Measurements from ENCODE around the gene GOSR1. TPM values are rescaled to one million over a fixed set of nuclear protein-coding genes. Genes with fewer than 3 reads are reported as not detected.
"Not testable (repeated sequence)": the region's sequence is repeated elsewhere in the genome, so short reads cannot be mapped to it uniquely, and the experiment has no call there.

GOSR1 gene
- polyA plus RNA-seq, 10 donors = 23.2 to 32.7 (median 28.3) TPM

GRCh38 chr17:30495586-30495985 is 18.4 kb downstream of the GOSR1 start:
- no peak for DNase-seq

DNA sequence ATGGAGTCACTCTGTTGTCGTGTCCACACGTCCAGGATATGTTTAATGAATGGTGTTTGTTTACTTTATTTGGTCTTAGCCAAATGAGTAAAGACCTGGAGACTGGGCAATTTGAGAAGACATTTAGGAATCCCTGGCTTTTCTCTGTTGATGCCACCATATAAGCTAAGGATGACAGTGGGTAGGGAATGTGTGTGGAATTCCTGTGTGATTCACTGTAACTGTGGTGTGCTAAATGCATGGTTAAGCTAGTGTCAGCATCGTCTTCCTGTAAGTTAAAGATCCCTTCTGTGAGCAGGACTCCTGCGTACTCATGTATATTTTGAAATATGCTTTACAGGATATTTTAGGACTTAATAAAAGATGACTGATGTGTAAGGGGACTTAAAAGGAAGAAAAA is 26.4 kb downstream of the GOSR1 start:
- no peak for DNase-seq

DNA sequence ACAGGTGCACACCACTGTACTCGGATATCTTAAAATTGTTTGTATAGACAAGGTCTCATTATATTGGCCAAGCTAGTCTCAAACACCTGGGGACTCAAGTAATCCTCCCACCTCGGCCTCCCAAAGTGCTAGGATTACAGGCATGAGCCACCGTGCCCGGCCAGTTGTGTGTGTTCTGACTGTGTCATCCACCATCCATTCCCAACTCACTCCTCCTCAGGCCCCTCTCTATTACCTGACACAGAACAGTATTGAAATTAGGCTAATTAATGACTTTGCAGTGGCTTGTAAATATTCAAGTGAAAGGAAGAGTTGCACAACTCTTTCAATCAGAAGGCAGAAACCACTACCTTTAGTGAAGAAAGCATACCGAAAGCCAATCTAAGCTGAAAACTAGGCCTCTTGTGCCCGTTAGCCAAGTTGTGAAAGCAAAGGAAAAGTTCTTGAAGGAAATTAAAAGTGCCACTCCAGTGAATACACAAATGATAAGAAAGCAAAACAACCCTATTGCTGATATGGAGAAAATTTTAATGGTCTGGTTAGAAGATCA is 28.7 kb downstream of the GOSR1 start:
- no peak for DNase-seq

- DNase-seq = no peak
Measured at GRCh38 chr17:30506481-30506880, 29.3 kb downstream of the GOSR1 start.

GRCh38 chr17:30513346-30513745 is 36.1 kb downstream of the GOSR1 start:
- DNase-seq = peak in 1 of 3 donors; percentile 8

DNA sequence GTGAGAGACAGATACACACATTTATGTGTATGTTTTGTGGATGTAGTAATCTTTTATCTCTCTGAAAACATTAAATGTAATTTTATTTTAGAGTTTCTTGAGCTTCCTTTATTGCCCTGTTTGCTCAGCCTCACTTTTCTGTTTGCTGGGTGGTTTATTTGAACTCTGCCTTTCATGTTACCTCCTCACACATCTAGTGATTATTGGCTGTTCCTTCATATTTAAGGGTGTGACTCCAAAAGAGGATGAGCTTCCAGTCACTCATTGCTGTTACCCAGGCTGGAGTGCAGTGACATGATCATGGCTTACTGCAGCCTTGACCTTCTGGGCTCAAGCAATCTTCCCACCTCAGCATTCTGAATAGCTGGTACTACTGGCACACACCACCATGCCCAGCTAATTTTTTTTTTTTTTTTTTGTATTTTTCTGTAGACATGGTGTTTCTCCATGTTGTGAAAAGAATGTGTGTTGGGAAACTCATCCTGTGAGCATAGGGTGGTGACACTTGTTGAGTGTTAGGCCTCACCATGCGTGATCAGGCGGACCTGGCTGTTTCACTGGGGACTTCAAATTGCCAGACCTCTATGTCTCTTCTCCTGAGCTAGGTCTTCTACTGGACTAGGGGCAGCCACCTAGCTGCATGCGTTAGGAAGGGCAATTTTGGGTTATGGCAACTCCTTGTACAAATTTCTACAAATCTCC is 37.8 kb downstream of the GOSR1 start:
- no peak for DNase-seq

- DNase-seq = no peak
Measured at GRCh38 chr17:30517786-30518185, 40.6 kb downstream of the GOSR1 start.

GRCh38 chr17:30519166-30519565 is 42.0 kb downstream of the GOSR1 start:
- DNase-seq = peak in 1 of 3 donors; percentile 21

- DNase-seq = peak; percentile 82 to 90 (median 84)
Measured at GRCh38 chr17:30519707-30520106, 42.5 kb downstream of the GOSR1 start.

DNA sequence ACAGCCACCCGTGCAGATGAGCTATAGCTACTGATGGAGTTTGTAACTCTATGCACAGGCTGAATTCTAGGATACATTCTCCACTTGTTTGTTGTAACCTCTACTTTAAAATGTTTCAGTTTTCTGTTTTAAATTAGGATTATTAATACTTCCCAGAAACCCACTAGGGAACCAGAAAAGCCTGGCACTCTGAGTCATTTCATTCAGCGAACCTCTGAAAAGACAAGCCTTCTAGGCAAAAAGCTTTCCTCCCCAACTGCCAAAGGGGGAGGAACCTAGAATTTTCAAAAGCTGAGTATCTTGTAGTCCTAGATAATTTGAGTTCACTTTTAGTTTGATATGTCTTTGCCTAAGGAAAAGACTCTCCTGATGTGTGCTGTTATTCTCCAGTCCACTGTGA is 43.2 kb downstream of the GOSR1 start:
- peak; percentile 71 to 85 (median 78) for DNase-seq

DNA sequence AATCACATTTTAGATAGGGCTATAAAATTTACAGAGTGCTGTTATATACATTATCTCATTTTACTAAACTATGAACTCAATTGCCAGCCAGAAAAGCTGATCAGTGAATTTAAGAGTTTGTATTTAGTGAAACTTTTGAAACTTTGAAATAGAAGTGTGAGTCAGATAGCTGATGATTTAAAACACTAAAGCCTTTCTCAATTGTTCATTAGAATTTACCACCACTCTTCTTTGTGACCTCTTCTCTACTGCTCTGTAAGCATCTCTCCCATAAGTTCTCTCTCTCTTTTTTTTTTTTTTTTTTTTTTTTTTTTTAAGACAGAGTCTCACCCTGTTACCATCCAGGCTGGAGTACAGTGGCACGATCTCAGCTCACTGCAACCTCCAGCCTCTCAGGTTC is 43.7 kb downstream of the GOSR1 start:
- DNase-seq = no peak

DNA sequence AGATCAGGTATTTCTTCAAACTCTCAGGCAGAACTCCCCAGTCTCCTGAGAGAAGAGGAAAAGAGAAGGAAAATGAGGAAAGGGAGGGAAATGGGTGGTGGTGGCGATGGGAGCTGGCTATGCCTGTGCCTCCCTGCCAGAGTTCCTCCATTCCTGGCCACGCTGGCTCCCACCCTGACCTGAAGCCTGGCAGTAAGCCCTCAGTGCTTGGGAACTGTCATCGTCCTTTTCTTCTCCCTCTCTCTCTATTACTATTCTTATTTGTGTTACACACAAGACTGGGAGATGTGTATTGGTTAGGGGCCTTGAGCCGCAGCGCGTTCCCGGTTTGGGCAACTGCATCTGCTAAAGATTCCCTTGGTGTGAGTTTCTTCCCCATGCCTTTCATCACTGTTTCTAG is 44.6 kb downstream of the GOSR1 start:
- no peak for DNase-seq

GRCh38 chr17:30523236-30523635 is 46.0 kb downstream of the GOSR1 start:
- not testable (repeated sequence) for DNase-seq

DNA sequence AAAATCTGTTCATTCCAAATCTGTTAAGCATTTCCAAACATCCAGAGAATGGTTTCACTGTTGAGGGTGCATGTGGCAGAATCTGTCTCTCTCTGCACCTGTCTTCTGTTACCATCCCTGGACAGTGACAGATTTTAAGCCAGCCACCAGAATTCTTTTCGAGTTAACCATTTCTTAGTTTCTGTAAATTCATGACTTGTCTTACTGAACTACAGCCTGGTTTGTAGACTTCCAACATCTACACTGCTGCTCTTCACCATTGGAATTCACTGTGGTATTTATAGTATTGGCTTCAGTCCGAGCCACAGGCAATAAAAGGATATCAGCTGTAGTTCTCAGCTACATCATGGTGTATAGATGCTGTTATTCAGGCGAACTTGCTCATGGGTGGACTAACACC is 47.6 kb downstream of the GOSR1 start:
- DNase-seq = peak; percentile 19 to 63 (median 61)

GRCh38 chr17:30526401-30526800 is 49.2 kb downstream of the GOSR1 start:
- no peak for DNase-seq

- not testable (repeated sequence) for DNase-seq
Measured at GRCh38 chr17:30528701-30529100, 51.5 kb downstream of the GOSR1 start.

- no peak for DNase-seq
Measured at GRCh38 chr17:30530346-30531025, 53.3 kb downstream of the GOSR1 start.

DNA sequence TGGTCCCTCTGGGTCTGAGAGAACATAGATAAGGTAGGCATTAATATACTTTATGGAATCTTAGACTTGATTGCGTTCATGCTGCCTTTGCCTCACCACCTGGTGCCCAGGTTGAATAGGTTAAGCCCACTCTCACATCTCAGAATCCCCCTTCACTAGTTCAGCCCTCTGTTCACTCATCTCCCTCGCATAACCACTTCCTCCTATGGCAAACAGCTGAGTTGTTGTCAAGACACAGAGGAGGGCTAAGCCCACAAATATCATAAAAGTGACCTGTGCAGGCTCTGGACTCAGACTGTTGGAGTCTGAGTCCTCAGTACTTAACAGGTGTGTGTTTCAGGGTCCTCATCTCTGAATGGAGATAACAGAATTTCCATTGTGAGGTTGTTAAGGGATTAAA is 55.7 kb downstream of the GOSR1 start:
- DNase-seq = no peak

DNA sequence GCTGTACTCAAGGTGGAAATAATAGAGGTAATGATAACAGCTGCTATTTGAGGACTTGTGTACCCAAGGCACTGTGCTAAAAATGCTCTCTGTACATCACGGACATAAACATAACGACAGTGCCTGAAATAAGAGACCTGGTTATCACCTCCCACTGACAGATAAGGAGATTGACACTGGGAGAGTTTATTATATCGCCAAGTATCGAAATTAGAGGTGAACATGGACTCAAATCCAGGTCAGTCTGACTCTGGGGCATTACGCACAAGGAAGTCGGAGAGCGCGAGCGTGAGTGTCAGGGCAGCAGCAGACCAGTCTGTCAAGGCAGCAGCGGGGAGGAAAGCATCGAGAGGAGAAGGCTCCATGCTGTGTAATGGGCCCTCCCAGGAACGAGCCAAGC is 57.1 kb downstream of the GOSR1 start:
- no peak for DNase-seq

- no peak for DNase-seq
Measured at GRCh38 chr17:30534938-30535921, 58.0 kb downstream of the GOSR1 start.

DNA sequence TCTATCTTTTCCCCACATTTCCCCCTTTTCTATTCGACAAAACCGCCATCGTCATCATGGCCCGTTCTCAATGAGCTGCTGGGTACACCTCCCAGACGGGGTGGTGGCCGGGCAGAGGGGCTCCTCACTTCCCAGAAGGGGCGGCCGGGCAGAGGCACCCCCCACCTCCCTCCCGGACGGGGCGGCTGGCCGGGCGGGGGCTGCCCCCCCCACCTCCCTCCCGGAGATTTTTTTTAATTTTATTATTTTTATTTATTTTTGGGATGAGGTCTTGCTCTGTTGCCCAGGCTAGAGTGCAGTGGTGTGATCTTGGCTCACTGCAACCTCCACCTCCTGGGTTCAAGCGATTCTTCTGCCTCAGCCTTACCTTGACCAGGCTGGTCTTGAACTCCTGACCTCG is 59.6 kb downstream of the GOSR1 start:
- DNase-seq = not testable (repeated sequence)

GRCh38 chr17:30537667-30538066 is 60.5 kb downstream of the GOSR1 start:
- DNase-seq = not testable (repeated sequence)

Data from muscle of back (tissue), 11 donors.